HG03159 (cell line): ENCODE data around the gene KAT6B.

Experiments used
- ATAC-seq: cut with Tn5 transposase; IDR thresholded peaks from one replicate; pipeline ENCODE4 v1.9.1; 2021; ENCODE audit warnings: mild to moderate bottlenecking, moderate library complexity; ENCODE audit not compliant: unreplicated experiment

KAT6B gene

GRCh38 chr10:75008952-75009351 is 182.6 kb downstream of the KAT6B start:
- no peak for ATAC-seq

- ATAC-seq, result no peak
Measured at GRCh38 chr10:75009426-75009825, 183.0 kb downstream of the KAT6B start.

- no peak for ATAC-seq
Measured at GRCh38 chr10:75010373-75010772, 184.0 kb downstream of the KAT6B start.

GRCh38 chr10:75011221-75011620 is 184.8 kb downstream of the KAT6B start:
- no peak for ATAC-seq

GRCh38 chr10:75012471-75012870 is 186.1 kb downstream of the KAT6B start:
- no peak for ATAC-seq

GRCh38 chr10:75013007-75013406 is 186.6 kb downstream of the KAT6B start:
- ATAC-seq, result no peak

- no peak for ATAC-seq
Measured at GRCh38 chr10:75013522-75013921, 187.1 kb downstream of the KAT6B start.

GRCh38 chr10:75014516-75015230 is 188.3 kb downstream of the KAT6B start:
- ATAC-seq, result no peak

GRCh38 chr10:75015442-75015841 is 189.0 kb downstream of the KAT6B start:
- no peak for ATAC-seq

- ATAC-seq, result no peak
Measured at GRCh38 chr10:75016325-75016724, 189.9 kb downstream of the KAT6B start.

- ATAC-seq, result no peak
Measured at GRCh38 chr10:75018251-75018650, 191.9 kb downstream of the KAT6B start.

GRCh38 chr10:75018686-75019307 is 192.4 kb downstream of the KAT6B start:
- ATAC-seq, result no peak

- ATAC-seq, result no peak
Measured at GRCh38 chr10:75019370-75019769, 193.0 kb downstream of the KAT6B start.

- no peak for ATAC-seq
Measured at GRCh38 chr10:75020168-75020567, 193.8 kb downstream of the KAT6B start.

- no peak for ATAC-seq
Measured at GRCh38 chr10:75021379-75022249, 195.2 kb downstream of the KAT6B start.

- no peak for ATAC-seq
Measured at GRCh38 chr10:75023074-75023473, 196.7 kb downstream of the KAT6B start.

GRCh38 chr10:75024971-75025523 is 198.6 kb downstream of the KAT6B start:
- no peak for ATAC-seq

- no peak for ATAC-seq
Measured at GRCh38 chr10:75028049-75028448, 201.6 kb downstream of the KAT6B start.

GRCh38 chr10:75028748-75029147 is 202.3 kb downstream of the KAT6B start:
- no peak for ATAC-seq

- no peak for ATAC-seq
Measured at GRCh38 chr10:75029420-75029819, 203.0 kb downstream of the KAT6B start.

- no peak for ATAC-seq
Measured at GRCh38 chr10:75029857-75030256, 203.5 kb downstream of the KAT6B start.
